Activated CD4-positive, alpha-beta T cell treated with anti-CD3 and anti-CD28 coated beads, Interleukin-2, amount 50 U/mL, for 16 hours (primary cell): ENCODE data around the gene BAIAP3.
"Not testable (repeated sequence)": the region's sequence is repeated elsewhere in the genome, so short reads cannot be mapped to it uniquely, and the experiment has no call there.

Experiments
- DNase-seq: peaks from one replicate; pipeline ENCODE4 v3.0.0-alpha.2; 2020

Gene BAIAP3

GRCh38 chr16:1319041-1319440, 14.4 kb upstream of the BAIAP3 start:
- no peak for DNase-seq

- DNase-seq: no peak
Measured at GRCh38 chr16:1320097-1320496, 13.3 kb upstream of the BAIAP3 start.

DNA sequence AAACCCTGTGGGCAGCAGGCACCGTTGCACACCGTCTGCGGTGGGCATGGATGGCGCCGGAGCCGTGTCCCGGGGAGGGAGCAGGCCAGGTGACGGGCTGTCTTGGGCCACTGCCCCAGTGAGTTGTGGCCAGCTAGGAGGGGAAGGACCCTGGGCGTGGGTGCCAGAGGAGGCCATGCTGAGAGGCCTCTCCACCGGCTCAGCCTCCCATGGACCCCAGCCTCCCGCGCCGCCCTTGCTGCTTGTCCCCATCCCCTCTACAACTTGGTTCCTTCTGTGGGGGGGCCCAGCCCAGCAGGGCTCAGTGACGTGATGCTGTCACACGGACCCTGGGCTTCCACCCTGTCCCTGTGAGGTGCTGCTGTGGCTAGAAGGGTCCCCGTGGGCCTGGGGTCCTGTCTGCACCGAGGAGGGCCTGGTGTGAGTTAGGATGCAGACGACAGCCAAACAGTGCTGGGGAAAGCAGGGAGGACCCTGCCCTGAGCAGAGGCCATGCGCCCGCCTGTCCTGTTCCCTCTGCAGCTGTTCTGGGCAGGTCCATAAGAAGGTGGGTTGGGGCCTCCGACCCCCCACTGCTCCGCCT, 12.7 kb upstream of the BAIAP3 start:
- no peak for DNase-seq

DNA sequence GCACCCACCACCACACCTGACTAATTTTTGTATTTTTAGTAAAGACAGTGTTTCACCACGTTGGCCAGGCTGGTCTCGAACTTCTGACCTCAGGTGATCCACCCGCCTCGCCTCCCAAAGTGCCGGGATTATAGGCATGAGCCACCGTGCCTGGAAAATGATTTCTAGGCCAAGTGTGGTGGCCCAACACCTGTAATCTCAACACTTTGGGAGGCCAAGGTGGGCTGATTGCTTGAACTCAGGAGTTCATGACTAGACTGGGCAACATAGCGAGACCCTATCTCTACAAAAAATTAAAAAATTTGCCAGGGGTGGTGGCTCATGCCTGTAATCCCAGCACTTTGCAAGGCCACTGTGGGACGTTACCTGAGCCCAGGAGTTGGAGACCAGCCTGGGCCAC, 11.0 kb upstream of the BAIAP3 start:
- no peak for DNase-seq

GRCh38 chr16:1323296-1324239, 9.9 kb upstream of the BAIAP3 start:
- DNase-seq: no peak

DNA sequence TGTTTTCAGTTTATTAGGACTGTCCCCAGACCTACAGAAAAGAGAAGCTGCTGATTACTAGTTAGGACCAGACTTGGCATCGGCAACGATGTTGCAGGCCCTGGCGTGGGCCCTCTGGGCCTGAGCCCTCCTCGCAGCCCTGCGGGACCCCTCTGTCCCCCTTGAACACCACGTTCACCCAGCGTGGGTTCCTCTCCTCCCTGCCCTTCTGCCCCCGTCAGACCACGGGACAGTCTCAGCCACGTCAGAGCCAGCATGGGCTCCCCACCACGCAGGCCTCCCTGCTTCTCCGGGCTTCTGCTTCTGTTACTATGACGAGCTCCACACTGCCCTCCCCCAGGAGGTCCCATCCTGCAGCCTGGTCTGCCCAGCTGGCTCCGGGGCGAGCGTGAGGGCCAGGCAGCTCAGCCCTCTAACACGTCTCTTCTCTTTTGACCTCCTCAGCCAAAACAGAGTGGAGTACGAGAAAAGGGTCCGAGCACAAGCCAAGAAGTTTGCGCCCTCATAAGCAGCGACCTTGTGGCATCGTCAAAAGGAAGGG, 9.1 kb upstream of the BAIAP3 start:
- DNase-seq: no peak

GRCh38 chr16:1325261-1325660, 8.2 kb upstream of the BAIAP3 start:
- no peak for DNase-seq

DNA sequence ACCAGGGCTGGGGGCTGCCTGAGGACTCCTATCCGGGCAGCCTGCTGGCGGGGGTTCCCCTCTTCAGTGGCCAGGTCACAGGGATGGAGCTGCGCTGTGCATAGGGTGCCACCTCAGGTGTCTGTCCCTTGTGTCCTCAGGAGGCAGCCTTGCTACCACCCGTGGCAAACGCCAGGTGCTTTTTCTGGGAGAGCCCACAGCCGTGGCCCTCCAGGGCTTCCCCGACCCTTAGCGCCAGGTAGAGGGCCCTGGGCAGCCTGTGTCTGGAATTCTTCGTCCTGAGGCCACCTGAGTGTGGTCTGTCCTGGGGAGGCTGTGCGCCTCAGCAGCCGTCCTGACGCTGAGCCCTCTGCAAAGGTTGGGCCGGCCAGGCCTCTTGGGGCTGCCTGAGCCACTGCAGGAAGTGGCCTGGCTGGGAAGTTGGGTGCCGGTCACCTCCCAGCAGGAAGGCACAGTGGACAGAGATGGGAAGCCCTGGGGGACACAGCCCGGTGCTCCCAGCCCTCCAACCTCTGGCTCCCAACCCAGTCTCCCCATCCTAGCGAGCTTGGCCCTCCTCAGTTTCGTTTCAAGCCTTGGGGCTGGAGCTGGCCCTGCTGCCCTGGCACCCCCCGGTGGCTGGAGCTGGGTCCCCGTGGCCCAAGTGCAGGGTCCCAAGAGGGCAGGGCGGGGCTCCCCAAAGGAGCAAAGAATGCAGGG, 7.6 kb upstream of the BAIAP3 start:
- no peak for DNase-seq

- DNase-seq: no peak
Measured at GRCh38 chr16:1326391-1326790, 7.1 kb upstream of the BAIAP3 start.

DNA sequence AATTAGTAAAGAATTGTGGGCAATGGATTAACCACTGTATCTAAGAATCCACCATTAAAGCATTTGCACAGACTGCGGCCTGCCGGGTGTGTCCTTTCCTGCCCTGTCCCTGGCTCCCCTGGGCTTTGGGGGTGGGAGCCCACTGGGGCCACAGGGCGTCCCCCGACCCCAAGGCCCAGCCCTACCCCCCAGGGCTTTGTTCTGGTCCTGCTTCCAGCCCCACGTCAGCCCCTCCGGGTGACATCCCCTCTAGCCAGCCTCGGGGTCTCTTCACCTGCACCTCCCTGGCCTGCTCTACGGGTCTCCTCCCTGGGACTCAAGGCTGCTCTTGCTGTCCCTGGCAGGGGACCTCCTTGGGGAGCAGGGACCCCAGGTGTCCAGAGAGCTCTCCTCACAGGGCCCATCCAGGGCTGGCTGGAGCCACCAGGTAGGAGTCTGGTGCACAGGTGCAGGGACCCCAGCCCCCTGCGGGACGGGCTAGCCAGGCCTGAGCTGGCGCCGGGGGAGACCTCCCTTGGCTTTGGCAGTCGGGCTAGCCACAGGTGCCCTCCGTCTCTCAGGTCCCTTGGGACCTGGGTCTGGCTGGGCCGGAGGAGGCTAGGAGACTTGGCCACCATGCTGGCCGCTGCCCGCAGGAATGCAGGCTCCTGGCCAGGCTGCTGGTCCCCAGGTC, 6.4 kb upstream of the BAIAP3 start:
- DNase-seq: no peak

DNA sequence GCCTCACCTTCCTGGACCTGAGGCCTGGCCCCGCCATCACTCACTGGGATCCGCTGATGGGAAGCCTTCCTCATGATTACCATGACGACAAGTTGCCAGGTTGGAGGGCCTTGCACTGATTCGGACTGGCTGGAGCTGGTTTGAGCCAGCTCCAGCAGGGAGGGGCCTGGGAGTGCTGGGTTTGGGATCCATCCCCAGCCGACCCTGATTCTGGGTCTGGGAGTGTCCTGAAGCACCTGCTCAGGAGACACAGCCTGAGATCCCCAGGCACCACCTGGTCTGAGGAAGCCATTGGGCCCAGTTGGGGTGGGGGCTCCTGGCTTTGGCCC, 5.9 kb upstream of the BAIAP3 start:
- DNase-seq: no peak

- DNase-seq: not testable (repeated sequence)
Measured at GRCh38 chr16:1328136-1328535, 5.3 kb upstream of the BAIAP3 start.

GRCh38 chr16:1328961-1329360, 4.5 kb upstream of the BAIAP3 start:
- DNase-seq: not testable (repeated sequence)

- no peak for DNase-seq
Measured at GRCh38 chr16:1330260-1330914, 3.1 kb upstream of the BAIAP3 start.

GRCh38 chr16:1330931-1331711, 2.3 kb upstream of the BAIAP3 start:
- no peak for DNase-seq

DNA sequence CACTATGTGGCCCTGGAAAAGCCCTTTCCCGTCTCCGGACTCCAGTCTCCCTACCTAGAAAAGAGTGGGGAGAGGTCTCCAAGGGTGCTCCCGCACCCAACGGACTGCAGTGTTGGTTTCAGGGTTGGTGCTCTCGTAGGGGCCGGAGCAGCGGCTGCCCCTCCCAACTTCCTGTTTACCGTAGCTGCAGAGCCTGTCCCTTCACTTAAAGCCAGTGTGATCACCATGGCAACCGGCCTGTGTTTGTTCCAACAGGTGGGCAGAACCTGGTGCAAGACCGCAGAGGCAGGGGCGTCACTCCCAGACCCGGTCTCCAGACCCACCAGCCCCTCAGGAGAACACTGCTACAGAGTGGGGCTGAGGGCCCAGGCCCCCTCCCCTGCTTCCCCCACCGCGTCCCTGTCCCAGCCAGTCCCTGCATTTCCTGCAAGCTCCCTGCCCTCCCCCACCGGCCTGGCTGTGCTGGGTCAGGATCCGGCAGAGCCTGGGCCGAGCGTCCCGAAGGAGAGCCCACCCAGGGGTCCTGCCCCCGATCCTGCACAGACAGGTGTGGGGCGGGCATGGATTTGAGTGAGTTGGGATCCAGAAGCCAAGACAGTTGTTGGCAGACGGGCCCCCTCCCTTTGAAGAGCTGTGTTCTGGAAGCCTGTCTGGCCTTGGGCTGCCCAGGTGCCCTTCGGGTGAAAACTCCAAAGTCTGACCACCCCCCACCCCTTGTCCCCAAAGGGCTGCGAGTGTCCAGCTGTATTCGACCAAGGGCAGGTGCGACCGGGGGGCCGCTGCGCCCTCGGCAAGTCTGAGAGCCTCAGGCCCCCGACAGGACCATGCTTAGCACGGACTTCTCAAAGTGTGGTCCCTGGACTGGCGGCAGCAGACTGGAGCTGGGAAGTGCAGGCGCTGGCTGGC, 1.5 kb upstream of the BAIAP3 start:
- peak; percentile 37 for DNase-seq

- no peak for DNase-seq
Measured at GRCh38 chr16:1332618-1333148, 762 bp upstream of the BAIAP3 start.

GRCh38 chr16:1333854-1334700, 632 bp downstream of the BAIAP3 start:
- no peak for DNase-seq

GRCh38 chr16:1334739-1335138, 1.3 kb downstream of the BAIAP3 start:
- DNase-seq: no peak
